Spleen (tissue), 11 donors: ENCODE data around the gene HIPK3. TPM values are rescaled to one million over a fixed set of nuclear protein-coding genes. Genes with fewer than 3 reads are reported as not detected.

ENCODE experiments used
- DNase-seq: peaks from one replicate; pipeline ENCODE4 v3.0.0-alpha.2; 2020
- H3K27ac ChIP-seq, 8 donors: fragments of 200-600 bp; sonication (generic) in 7 of 8; 1 replicate in 4 of 8; 2 replicates in 4 of 8; pipeline versions ENCODE4 v1.5.0 to v1.8.0; 2016 to 2021; ENCODE audit warnings: inconsistent platforms in 4 of 8, mild to moderate bottlenecking in 4 of 8, moderate library complexity in 1 of 8
- H3K27me3 ChIP-seq, 7 donors: fragments of 200-600 bp; sonication (generic) in 6 of 7; replicated peaks in 1 of 7; 1 replicate in 4 of 7; 2 replicates in 3 of 7; pipeline versions ENCODE4 v1.5.0 to v1.8.0; 2016 to 2021; ENCODE audit warnings: inconsistent platforms in 3 of 7, mild to moderate bottlenecking in 1 of 7
- H3K36me3 ChIP-seq, 6 donors: fragments of 200-600 bp; sonication (generic) in 5 of 6; 1 replicate in 4 of 6; 2 replicates in 2 of 6; pipeline versions ENCODE4 v1.5.0 to v1.8.0; 2016 to 2021; ENCODE audit warnings: inconsistent platforms in 2 of 6
- H3K4me1 ChIP-seq, 6 donors: fragments of 200-600 bp; sonication (generic) in 5 of 6; 1 replicate in 3 of 6; 2 replicates in 3 of 6; pipeline versions ENCODE4 v1.5.0 to v1.8.0; 2016 to 2021; ENCODE audit warnings: inconsistent platforms in 3 of 6
- H3K4me3 ChIP-seq, 8 donors: fragments of 200-600 bp; sonication (generic) in 7 of 8; 1 replicate in 4 of 8; 2 replicates in 4 of 8; pipeline versions ENCODE4 v1.5.0 to v1.8.0; 2016 to 2021; ENCODE audit warnings: inconsistent platforms in 4 of 8, mild to moderate bottlenecking in 4 of 8, moderate library complexity in 2 of 8
- H3K9me3 ChIP-seq, 8 donors: fragments of 200-600 bp; sonication (generic) in 7 of 8; 1 replicate in 4 of 8; 2 replicates in 4 of 8; pipeline versions ENCODE4 v1.5.0 to v1.8.0; 2016 to 2021; ENCODE audit warnings: inconsistent platforms in 4 of 8
- CTCF ChIP-seq, 11 experiments: fragments of 200-600 bp in 7 of 11; fragments of 450-650 bp in 4 of 11; sonication (generic) in 4 of 11; IDR thresholded peaks in 8 of 11; conservative IDR thresholded peaks in 3 of 11; 1 replicate in 7 of 11; 2 replicates in 4 of 11; pipeline versions ENCODE4 v1.4.0 to v1.8.0; 2016 to 2021; ENCODE audit warnings: antibody characterized with exemption in 11 of 11, inconsistent platforms in 4 of 11, mild to moderate bottlenecking in 1 of 11
- POLR2A ChIP-seq, 3 donors: fragments of 450-650 bp; IDR thresholded peaks; one replicate each; pipeline ENCODE4 v1.5.1; 2017; ENCODE audit warnings: antibody characterized with exemption in 3 of 3, mild to moderate bottlenecking in 1 of 3
- POLR2AphosphoS5 ChIP-seq, 3 donors: sonication (generic); formaldehyde crosslinking; IDR thresholded peaks; one replicate each; pipeline ENCODE4 v1.5.1; 2017; ENCODE audit warnings: antibody characterized with exemption in 3 of 3
- WGBS, 5 donors: extraction: QIAGEN DNeasy Blood & Tissue Kit in 3 of 5; methylation state at CpG; one replicate each; pipeline versions ENCODE4 v1.1.5 to v1.1.7; 2013 to 2018; 5-methylcytosine and 5-hydroxymethylcytosine counted together
- intact Hi-C: fragments of 100-400 bp; cut with DNase I; formaldehyde crosslinking; loops from one replicate; pipeline ENCODE4 v1.15.0; 2023; ENCODE audit warnings: low total_unique reads
- polyA plus RNA-seq, 3 donors: library from polyadenylated mRNA; stranded (reverse); fragments of 200-250 nt; gene quantifications; one replicate each; pipeline ENCODE4 v1.2.1, GENCODE V29; 2013
- total RNA-seq, 7 donors: library from RNA; depleted of rRNA in 3 of 7; stranded (reverse); fragments of >200 nt in 3 of 7; fragmentation: NEBNext Ultra II Directional in 4 of 7; extraction: Animal tissue kit (Norgen Biotek cat#: 25700) in 4 of 7; gene quantifications; one replicate each; pipeline versions ENCODE4 v1.1.0 to v1.2.1, GENCODE V29; 2016 to 2021
- donor health status: healthy with polysubstance abuse.
- donor health status: DM: no; HTN: no; CAD: no; lungs with moderate emphysema.
- donor health status: DM: no; HTN: no; CAD: no.
- donor health status: Bipolar disorder and iron deficiency.
- donor health status: healthy.
- donor health status: DM: no; HTN: no; CAD: no.
- donor health status: DM: yes; HTN: yes; CAD: no.

The HIPK3 gene
- total and polyA plus RNA-seq, 10 donors: 11.5 to 192 (median 127) TPM

DNA sequence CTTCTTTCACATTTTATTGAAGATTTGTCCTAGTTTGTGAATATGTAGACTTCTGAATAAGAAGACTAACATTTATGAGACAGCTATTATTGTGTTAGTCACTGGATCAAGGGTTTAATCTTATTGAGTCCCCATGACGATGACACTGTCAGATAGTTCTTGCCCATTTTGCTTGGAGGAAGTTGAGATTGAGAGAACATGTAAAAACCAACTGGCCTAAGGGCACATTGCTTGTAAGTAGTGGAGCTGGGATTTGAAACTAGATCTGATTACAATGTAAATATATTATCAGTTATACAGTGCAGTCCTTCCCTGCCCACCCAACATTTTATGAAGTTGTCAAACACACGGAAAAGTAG, 134.7 kb downstream of the HIPK3 start:
- intact Hi-C loops: no loop called here
- TF ChIP-seq POLR2AphosphoS5 (IDR thresholded peaks at IDR 0.05) (no peak), POLR2A (IDR thresholded peaks at IDR 0.05) (no peak), CTCF (IDR thresholded peaks at IDR 0.05 in 8 of 11, conservative IDR thresholded peaks at IDR 0.05 in 3 of 11) (no peak)
- H3K9me3 ChIP-seq: no peaks in the 10 kb centered on the region
- no peak for DNase-seq
- no peak overlapping the region for H3K4me3 ChIP-seq
- H3K36me3 ChIP-seq: no peaks in the 10 kb centered on the region
- H3K27me3 ChIP-seq: no peaks in the 10 kb centered on the region
- H3K4me1 ChIP-seq: peaks cover 0 to 31% (median 9%) of the 10 kb centered on the region in 6 donors
- H3K27ac ChIP-seq: no peak overlapping the region
- 88 to 95% (median 91%) methylated on average over 2 of the region's 2 CpGs for WGBS, 5 donors

- intact Hi-C loops: no loop called here
- 79 to 92% (median 83%) methylated on average over 6 of the region's 6 CpGs for WGBS, 5 donors
- peaks cover 0 to 6% (median 0%) of the 10 kb centered on the region in 7 donors for H3K27me3 ChIP-seq
- H3K4me3 ChIP-seq: no peak overlapping the region
- TF ChIP-seq POLR2A (IDR thresholded peaks at IDR 0.05): no peak
- no peak for TF ChIP-seq CTCF (IDR thresholded peaks at IDR 0.05 in 8 of 11, conservative IDR thresholded peaks at IDR 0.05 in 3 of 11)
- no peak for TF ChIP-seq POLR2AphosphoS5 (IDR thresholded peaks at IDR 0.05)
- no peaks in the 10 kb centered on the region for H3K9me3 ChIP-seq
- DNase-seq: no peak
- H3K4me1 ChIP-seq: peaks cover 0 to 5% (median 1%) of the 10 kb centered on the region in 6 donors
- H3K27ac ChIP-seq: no peak overlapping the region
- H3K36me3 ChIP-seq: no peaks in the 10 kb centered on the region
Observed at GRCh38 chr11:33394431-33395109, 137.4 kb downstream of the HIPK3 start.

- TF ChIP-seq POLR2AphosphoS5 (IDR thresholded peaks at IDR 0.05) (no peak), CTCF (IDR thresholded peaks at IDR 0.05 in 8 of 11, conservative IDR thresholded peaks at IDR 0.05 in 3 of 11) (no peak), POLR2A (IDR thresholded peaks at IDR 0.05) (no peak)
- Histone ChIP-seq H3K4me3 (no peak overlapping the region), H3K4me1 (no peaks in the 10 kb centered on the region), H3K27ac (no peak overlapping the region), H3K27me3 (peaks cover 0 to 11% (median 0%) of the 10 kb centered on the region in 7 donors), H3K36me3 (no peaks in the 10 kb centered on the region), H3K9me3 (no peaks in the 10 kb centered on the region)
- WGBS, 5 donors: 89 to 96% (median 92%) methylated on average over 3 of the region's 3 CpGs
- DNase-seq: no peak
- intact Hi-C loops: no loop called here
Observed at GRCh38 chr11:33396361-33396760, 139.2 kb downstream of the HIPK3 start.

GRCh38 chr11:33399421-33399820, 142.2 kb downstream of the HIPK3 start:
- Histone ChIP-seq H3K4me3 (no peak overlapping the region), H3K36me3 (no peaks in the 10 kb centered on the region), H3K27ac (no peak overlapping the region), H3K27me3 (peaks cover 0 to 17% (median 0%) of the 10 kb centered on the region in 7 donors), H3K4me1 (no peaks in the 10 kb centered on the region), H3K9me3 (no peaks in the 10 kb centered on the region)
- no peak for TF ChIP-seq CTCF (IDR thresholded peaks at IDR 0.05 in 8 of 11, conservative IDR thresholded peaks at IDR 0.05 in 3 of 11)
- TF ChIP-seq POLR2A (IDR thresholded peaks at IDR 0.05): no peak
- no peak for TF ChIP-seq POLR2AphosphoS5 (IDR thresholded peaks at IDR 0.05)
- 81 to 91% (median 86%) methylated on average over 4 of the region's 4 CpGs for WGBS, 5 donors
- intact Hi-C loops: no loop called here
- no peak for DNase-seq
